ENCODE measurements around the gene TMEM256. TPM values are rescaled to one million over a fixed set of nuclear protein-coding genes. Genes with fewer than 3 reads are reported as not detected.
A peak's percentile ranks its signal among the peaks of the same experiment; 100 is the strongest.

The TMEM256 gene
- 10 to 100 TPM; 52.8 to 90.1 (median 80.5) TPM for polyA plus RNA-seq (ENCODE audit: insufficient read length in 4 of 4)

DNA sequence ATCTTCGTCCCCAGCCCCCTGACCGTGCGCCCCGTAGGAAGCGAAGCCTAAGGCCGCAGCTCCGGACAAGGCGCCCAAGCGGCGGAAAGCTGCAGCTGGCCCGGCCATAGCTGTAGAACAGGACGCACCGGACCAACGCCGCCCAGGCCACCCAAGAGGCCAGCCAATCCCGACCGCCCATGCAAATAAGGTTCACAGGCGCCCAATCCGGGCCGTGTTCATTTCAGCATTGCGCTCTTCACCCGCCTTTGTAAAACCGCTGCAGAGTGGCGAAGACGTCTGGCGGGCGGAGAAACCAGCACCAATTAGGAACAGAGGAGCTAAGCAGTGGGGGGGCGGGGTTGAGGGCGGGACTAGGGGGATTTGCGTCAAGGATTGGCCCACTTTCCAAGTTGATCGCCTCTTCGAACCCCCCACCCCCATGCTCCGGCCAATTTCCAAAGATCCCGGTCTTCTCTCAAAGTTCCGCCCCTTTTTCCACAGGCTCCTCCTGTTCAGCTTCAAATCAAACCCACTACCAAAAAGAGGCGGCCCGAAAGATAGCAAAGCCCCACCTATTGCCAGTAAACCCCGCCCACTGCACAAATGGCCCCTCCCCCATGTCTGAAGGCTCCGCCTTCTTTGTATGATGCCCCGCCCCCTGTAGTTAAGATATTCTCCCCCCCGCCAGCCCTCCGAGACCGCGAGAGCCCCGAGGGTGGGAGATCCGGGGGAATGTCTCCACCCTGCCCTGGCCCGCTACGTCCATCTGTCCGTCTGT lies at the start of gene TMEM256:
TSS of gene TMEM256 (minus strand) at position 121 of the 760 bp plus-strand sequence. CDS start at position 108, 13 bp downstream.
- peak; percentile 96 to 99 (median 98) for DNase-seq (ENCODE audit: low read depth in 4 of 4, low spot score in 3 of 4)

- DNase-seq (ENCODE audit: low read depth in 4 of 4, low spot score in 3 of 4), result no peak
Measured at GRCh38 chr17:7448461-7448860, 44.6 kb upstream of the TMEM256 start.

- DNase-seq (ENCODE audit: low read depth in 4 of 4, low spot score in 3 of 4), result no peak
Measured at GRCh38 chr17:7445619-7445968, 41.7 kb upstream of the TMEM256 start.

GRCh38 chr17:7444682-7445618 lies 41.1 kb upstream of the TMEM256 start, which contains the start of gene CHRNB1:
CHRNB1 (plus strand) TSS chr17:7445061; CDS start chr17:7445128, 67 bp downstream.
- DNase-seq (ENCODE audit: low read depth in 4 of 4, low spot score in 3 of 4), result no peak

DNA sequence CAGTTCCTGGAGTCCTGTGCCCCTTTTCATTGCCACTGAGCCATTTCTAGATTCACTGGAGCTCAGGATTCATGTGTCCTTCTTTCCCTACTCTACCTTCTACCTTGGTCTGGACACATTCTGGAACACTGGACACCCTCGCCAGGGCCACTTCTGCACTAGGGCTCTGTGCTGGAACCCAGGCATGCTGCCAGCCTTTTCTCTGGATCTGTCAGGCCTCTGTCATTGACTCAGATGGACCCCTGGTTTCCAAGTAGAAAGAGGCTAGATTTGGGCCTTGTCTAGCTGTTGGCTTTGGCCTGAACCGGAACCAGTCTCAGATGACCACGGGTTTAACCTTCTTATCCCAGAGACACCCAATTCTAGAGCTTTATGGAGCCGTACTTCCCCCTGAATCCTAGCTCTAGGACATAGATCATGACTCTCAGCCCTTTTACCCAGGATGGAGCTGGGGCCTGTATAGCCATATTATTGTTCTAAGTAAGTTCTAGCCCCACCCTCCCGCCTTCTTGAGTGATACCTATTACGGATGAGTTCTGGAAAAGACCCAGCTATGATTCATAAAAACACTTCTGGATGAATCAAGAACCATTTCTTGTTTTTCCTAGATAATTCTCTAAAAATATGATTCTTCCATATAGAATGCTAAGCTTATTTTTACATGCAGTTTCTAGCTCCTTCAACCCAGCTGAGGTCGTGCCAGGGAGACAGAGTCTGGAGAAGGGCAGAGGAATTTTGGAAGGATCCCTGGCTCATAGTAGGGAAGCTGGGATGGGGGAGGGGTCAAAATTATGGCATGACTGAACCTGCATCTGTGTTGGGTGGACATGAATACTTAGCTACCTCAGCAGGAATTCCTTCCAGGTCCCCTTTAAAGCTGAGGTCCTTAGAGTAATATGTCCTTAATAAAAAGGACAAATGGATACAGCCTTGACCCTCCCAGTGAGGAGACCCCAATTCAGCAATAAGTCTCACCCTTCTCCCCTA lies 39.9 kb upstream of the TMEM256 start:
- no peak for DNase-seq (ENCODE audit: low read depth in 4 of 4, low spot score in 3 of 4)

- no peak for DNase-seq (ENCODE audit: low read depth in 4 of 4, low spot score in 3 of 4)
Measured at GRCh38 chr17:7442142-7442541, 38.2 kb upstream of the TMEM256 start.

GRCh38 chr17:7441266-7441665 lies 37.4 kb upstream of the TMEM256 start:
- no peak for DNase-seq (ENCODE audit: low read depth in 4 of 4, low spot score in 3 of 4)

DNA sequence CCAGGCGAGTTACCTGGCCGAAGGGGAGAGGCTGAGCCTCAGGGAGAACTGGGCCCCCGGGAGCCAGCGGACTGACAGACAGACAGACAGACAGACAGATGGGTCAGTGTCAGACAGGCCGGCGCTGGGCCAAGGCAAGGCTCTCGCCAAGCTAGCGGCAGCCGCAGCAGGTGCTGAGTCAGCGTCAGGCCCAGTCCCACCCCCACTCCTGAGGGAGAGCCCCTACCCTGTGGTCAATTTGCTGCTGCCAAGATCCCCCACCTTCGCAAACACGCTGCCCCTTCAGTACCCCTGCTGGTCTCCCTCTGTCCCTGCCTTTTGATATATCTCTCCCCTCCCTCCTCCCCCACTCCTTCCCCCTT lies 36.9 kb upstream of the TMEM256 start:
- peak in 1 of 4 donors; percentile 14 for DNase-seq (ENCODE audit: low read depth in 4 of 4, low spot score in 3 of 4)

GRCh38 chr17:7440113-7440833 lies 36.4 kb upstream of the TMEM256 start:
- peak in 1 of 4 donors; percentile 36 for DNase-seq (ENCODE audit: low read depth in 4 of 4, low spot score in 3 of 4)

- no peak for DNase-seq (ENCODE audit: low read depth in 4 of 4, low spot score in 3 of 4)
Measured at GRCh38 chr17:7439462-7440112, 35.7 kb upstream of the TMEM256 start, which contains the start of gene FGF11. FGF11 (plus strand) TSS chr17:7439512; CDS start chr17:7439621, 109 bp downstream.

DNA sequence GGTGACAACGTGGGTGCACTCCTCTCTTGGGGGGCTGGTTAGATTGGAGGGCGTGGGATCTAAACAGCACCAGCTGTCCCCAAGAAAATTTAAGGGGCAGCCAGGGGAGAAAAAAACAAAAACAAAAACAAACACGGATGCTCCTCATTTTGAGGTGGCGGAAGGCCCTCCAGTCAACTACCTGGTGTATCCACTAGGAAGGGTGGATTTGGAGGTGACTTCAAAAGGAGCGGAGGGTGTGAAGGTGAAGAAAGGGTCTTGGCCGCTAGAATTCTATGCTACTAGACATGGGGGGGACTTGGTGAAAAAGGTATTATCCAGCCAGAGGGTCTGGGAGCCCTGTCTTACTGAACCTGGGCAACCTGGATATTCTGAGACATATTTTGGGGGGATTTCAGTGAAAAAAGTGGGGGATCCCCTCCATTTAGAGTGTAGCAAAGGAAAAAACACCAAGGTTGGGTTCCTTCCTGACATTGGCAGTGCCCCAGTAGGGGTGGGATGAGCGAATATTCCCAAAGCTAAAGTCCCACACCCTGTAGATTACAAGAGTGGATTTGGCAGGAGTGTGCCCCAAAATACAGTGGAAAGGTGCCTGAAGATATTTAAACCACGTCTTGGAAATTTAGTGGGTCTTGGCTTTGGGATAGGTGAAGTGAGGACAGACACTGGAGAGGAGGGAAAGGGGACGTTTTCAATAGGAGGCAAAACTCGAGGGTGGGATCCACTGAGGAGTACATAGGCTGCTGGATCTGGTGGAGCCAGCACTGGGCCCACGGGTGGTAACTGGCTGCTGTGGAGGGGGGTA lies 35.0 kb upstream of the TMEM256 start:
- no peak for DNase-seq (ENCODE audit: low read depth in 4 of 4, low spot score in 3 of 4)

DNA sequence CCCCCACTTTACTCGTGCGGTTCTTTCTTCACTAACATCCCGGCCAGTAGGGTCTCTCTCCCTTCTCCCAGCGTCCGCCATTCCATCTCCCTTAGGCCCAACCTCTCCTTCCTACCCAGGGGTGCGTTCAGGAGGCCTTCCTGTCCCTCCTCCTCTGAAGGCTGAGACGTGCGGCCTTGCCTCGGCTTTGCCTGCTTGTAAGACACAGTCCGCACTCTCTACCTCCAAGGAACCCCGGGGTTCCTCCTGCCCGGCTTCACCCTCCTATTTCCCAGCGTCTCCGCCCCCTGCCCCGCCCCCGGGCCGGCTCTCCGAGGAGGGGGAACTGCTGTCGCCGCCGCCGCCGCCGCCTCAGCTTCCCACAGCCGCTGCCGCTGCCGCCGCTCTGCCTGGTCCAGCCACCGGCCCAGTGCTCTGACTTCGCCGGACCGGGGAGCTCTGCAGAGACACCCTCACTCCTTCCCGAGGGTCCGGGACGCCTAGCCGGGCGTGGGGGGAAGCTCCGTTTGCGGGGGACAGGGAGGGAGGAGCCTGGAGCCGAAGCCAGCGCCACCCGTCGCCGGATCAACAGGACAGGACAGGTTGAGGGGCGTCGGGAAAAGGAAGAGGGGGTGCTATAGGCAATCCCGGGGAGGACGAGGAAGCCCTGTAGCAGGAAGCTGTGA lies 34.2 kb upstream of the TMEM256 start:
- peak in 1 of 4 donors; percentile 24 for DNase-seq (ENCODE audit: low read depth in 4 of 4, low spot score in 3 of 4)

DNA sequence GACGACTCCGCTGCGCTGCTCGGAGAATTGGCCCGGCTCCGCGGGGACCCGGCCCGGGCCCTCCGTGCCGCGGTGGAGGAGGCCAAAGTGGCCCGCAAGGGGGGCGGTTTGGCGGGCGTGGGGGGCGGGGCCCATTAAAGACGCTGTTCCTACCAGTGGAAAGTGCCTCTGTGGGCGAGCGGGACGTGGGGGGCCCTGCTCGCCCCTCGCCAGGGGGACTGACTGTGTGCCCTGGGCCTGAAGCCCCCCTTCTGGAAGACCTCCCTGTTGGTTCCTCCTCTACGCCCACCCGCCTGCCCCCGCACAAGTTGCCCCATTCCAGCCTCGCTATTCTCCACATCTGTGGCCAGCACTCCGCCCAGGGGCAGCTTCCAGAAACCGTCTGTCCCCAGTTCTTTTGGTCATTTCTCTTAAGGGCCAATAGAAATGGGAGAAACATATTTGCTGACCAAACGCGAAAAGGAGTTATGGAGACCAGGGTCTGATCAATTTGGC lies 33.5 kb upstream of the TMEM256 start:
- no peak for DNase-seq (ENCODE audit: low read depth in 4 of 4, low spot score in 3 of 4)

GRCh38 chr17:7436556-7437368 lies 32.9 kb upstream of the TMEM256 start:
- DNase-seq (ENCODE audit: low read depth in 4 of 4, low spot score in 3 of 4), result peak in 1 of 4 donors; percentile 71

DNA sequence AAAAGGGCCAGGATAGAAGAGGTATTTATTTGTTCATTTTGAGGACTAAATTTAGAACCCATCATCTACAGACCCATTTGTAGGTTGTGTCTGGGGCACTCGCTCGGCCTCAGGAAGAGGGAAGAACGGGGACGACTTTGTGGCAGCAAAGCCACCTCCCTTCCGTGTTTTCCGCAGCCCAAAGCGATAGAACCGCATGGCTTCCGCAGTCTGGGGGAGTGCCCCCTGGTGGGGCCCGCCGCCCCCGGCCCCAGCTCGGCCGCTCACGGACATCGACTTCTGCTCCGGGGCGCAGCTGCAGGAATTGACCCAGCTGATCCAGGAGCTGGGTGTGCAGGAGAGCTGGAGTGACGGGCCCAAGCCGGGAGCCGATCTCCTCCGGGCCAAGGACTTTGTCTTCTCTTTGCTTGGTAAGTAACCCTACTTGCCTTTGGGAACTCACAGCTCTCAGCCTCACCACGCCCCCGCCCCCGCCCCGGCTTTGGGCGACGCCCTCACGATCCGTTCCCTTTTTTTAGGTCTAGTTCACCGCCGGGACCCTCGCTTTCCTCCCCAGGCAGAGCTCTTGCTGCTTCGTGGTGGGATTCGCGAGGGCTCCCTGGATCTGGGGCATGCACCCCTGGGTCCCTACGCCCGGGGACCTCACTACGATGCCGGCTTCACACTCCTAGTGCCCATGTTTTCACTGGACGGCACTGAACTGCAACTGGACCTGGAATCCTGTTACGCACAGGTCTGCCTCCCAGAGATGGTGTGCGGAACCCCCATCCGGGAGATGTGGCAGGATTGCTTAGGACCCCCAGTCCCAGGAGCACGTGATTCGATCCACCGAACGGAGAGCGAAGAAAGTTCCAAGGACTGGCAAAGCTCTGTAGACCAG lies 32.0 kb upstream of the TMEM256 start:
- peak in 1 of 4 donors; percentile 9 for DNase-seq (ENCODE audit: low read depth in 4 of 4, low spot score in 3 of 4)

DNA sequence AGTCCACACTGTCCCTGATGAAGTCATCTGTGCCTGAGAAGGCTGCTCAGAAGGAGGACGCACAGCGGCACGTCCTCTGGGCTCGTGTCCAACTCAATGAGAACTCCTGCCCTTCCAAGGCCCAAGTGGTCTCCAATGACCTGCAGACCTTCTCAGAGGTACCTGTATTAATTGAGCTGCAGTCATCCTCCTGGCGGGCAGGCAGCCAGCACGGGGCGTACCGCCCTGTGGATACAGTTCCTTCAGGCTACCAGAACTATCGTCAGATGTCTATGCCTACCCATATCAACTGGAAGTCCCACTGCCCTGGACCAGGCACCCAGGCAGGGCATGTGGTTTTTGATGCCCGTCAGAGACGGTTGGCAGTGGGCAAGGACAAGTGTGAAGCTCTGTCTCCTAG lies 28.4 kb upstream of the TMEM256 start:
- DNase-seq (ENCODE audit: low read depth in 4 of 4, low spot score in 3 of 4), result no peak
